Transverse colon (tissue), 4 donors: ENCODE measurements around the gene COL4A1. TPM values are rescaled to one million over a fixed set of nuclear protein-coding genes. Genes with fewer than 3 reads are reported as not detected.

Source experiments
- DNase-seq: peaks from one replicate; pipeline ENCODE4 v3.0.0-alpha.2; 2019
- H3K27ac ChIP-seq, 4 donors: fragments of 200-600 bp; sonication (generic); 2 replicates each; pipeline ENCODE4 v1.5.1; 2016 to 2018; ENCODE audit warnings: inconsistent platforms in 4 of 4
- H3K27me3 ChIP-seq: fragments of 200-600 bp; sonication (generic); 2 replicates; pipeline ENCODE4 v1.5.1; 2017; ENCODE audit warnings: inconsistent platforms
- H3K36me3 ChIP-seq, 4 donors: fragments of 200-600 bp; sonication (generic); 2 replicates each; pipeline ENCODE4 v1.5.1; 2017 to 2019; ENCODE audit warnings: inconsistent platforms in 4 of 4
- H3K4me1 ChIP-seq, 4 donors: fragments of 200-600 bp; sonication (generic); 2 replicates each; pipeline ENCODE4 v1.5.1; 2017 to 2020; ENCODE audit warnings: inconsistent platforms in 4 of 4
- H3K4me3 ChIP-seq, 4 donors: fragments of 200-600 bp; sonication (generic); 1 replicate in 1 of 4; 2 replicates in 3 of 4; pipeline versions ENCODE4 v1.5.1 to v1.6.1; 2017 to 2019; ENCODE audit warnings: inconsistent platforms in 4 of 4
- H3K9me3 ChIP-seq, 2 donors: fragments of 200-600 bp; sonication (generic); 2 replicates each; pipeline ENCODE4 v1.5.1; 2017 to 2019; ENCODE audit warnings: inconsistent platforms in 2 of 2
- EP300 ChIP-seq: sonication (generic); formaldehyde crosslinking; IDR thresholded peaks from one replicate; pipeline ENCODE4 v1.6.1; 2017; ENCODE audit warnings: antibody characterized with exemption, low read depth
- POLR2A ChIP-seq: fragments of 450-650 bp; IDR thresholded peaks from one replicate; pipeline ENCODE4 v1.6.1; 2016; ENCODE audit warnings: antibody characterized with exemption, mild to moderate bottlenecking, moderate library complexity
- POLR2AphosphoS5 ChIP-seq, 3 donors: sonication (generic); formaldehyde crosslinking; IDR thresholded peaks; one replicate each; pipeline ENCODE4 v1.6.1; 2016; ENCODE audit warnings: antibody characterized with exemption in 3 of 3
- WGBS, 2 donors: methylation state at CpG; one replicate each; pipeline ENCODE4 v1.1.5; 2018; ENCODE audit warnings: low coverage in 1 of 2; 5-methylcytosine and 5-hydroxymethylcytosine counted together
- in situ Hi-C, 4 donors: fragments of 200-750 bp; cut with MboI; loops; one replicate each; pipeline versions ENCODE4 v1.15.0 to v1.15.1; 2017; ENCODE audit warnings: low sequenced_read_pairs in 3 of 4, low pct_ligation_motif_present in 1 of 4, low pct_unique_long_range_greater_than_20kb in 1 of 4
- intact Hi-C: fragments of 100-400 bp; cut with DNase I; formaldehyde crosslinking; loops from one replicate; pipeline ENCODE4 v1.15.1; 2023; ENCODE audit warnings: low total_unique reads
- total RNA-seq, 4 donors: library from RNA; depleted of rRNA; stranded (reverse); fragments of >200 nt; gene quantifications; one replicate each; pipeline ENCODE4 v1.1.0, GENCODE V29; 2016
- TF ChIP-seq, protein P1 (sequence below), 5 experiments: fragments of 200-600 bp in 3 of 5; fragments of 450-650 bp in 2 of 5; sonication (generic) in 3 of 5; IDR thresholded peaks; 1 replicate in 2 of 5; 2 replicates in 3 of 5; pipeline ENCODE4 v1.5.1; 2016 to 2017; ENCODE audit warnings: antibody characterized with exemption in 5 of 5, inconsistent platforms in 3 of 5, mild to moderate bottlenecking in 2 of 5, moderate library complexity in 1 of 5

The COL4A1 gene
- total RNA-seq, 4 donors from 2014 or later, result 46.4 to 180 (median 99.2) TPM

GRCh38 chr13:110228936-110229904 lies 77.7 kb downstream of the COL4A1 start:
- in situ Hi-C loops (loop anchor here (10.0 to 25.0 kb wide), 3 partner anchors 176 to 196 kb away; no protein-coding TSS in a partner anchor), intact Hi-C loops (loop anchor here (10.0 kb wide), 1 partner anchor 76 kb away; the partner anchor contains the start of genes COL4A1 and COL4A2)
- 67 to 84% methylated on average over 4 to 15 of the region's 15 CpGs for WGBS, 2 donors
- H3K9me3 ChIP-seq, result no peaks in the 10 kb centered on the region
- peaks cover 0 to 27% (median 12%) of the 10 kb centered on the region in 4 donors for H3K4me1 ChIP-seq
- H3K27ac ChIP-seq, result peak overlapping the region in 3 of 4 donors; percentile 5 to 43 (median 29)
- H3K36me3 ChIP-seq, result no peaks in the 10 kb centered on the region
- DNase-seq, result no peak
- no peaks in the 10 kb centered on the region for H3K27me3 ChIP-seq
- TF ChIP-seq POLR2AphosphoS5 (IDR thresholded peaks at IDR 0.05) (no peak), POLR2A (no peak), EP300 (no peak)
- TF ChIP-seq, protein P1, sequence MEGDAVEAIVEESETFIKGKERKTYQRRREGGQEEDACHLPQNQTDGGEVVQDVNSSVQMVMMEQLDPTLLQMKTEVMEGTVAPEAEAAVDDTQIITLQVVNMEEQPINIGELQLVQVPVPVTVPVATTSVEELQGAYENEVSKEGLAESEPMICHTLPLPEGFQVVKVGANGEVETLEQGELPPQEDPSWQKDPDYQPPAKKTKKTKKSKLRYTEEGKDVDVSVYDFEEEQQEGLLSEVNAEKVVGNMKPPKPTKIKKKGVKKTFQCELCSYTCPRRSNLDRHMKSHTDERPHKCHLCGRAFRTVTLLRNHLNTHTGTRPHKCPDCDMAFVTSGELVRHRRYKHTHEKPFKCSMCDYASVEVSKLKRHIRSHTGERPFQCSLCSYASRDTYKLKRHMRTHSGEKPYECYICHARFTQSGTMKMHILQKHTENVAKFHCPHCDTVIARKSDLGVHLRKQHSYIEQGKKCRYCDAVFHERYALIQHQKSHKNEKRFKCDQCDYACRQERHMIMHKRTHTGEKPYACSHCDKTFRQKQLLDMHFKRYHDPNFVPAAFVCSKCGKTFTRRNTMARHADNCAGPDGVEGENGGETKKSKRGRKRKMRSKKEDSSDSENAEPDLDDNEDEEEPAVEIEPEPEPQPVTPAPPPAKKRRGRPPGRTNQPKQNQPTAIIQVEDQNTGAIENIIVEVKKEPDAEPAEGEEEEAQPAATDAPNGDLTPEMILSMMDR (IDR thresholded peaks at IDR 0.05), result no peak
- no peak overlapping the region for H3K4me3 ChIP-seq

GRCh38 chr13:110227864-110228643 lies 78.9 kb downstream of the COL4A1 start:
- Histone ChIP-seq H3K9me3 (no peaks in the 10 kb centered on the region), H3K36me3 (no peaks in the 10 kb centered on the region), H3K27me3 (no peaks in the 10 kb centered on the region), H3K4me3 (no peak overlapping the region), H3K4me1 (peaks cover 0 to 16% (median 6%) of the 10 kb centered on the region in 4 donors), H3K27ac (peak overlapping the region; percentile 10 to 43 (median 26))
- intact Hi-C loops, result loop anchor here (10.0 kb wide), 1 partner anchor 77 kb away; the partner anchor contains the start of genes COL4A1 and COL4A2
- TF ChIP-seq, protein P1 (IDR thresholded peaks at IDR 0.05), result no peak
- TF ChIP-seq POLR2A (no peak), POLR2AphosphoS5 (IDR thresholded peaks at IDR 0.05) (no peak), EP300 (no peak)
- in situ Hi-C loops, result loop anchor here (10.0 to 25.0 kb wide), 3 partner anchors 177 to 197 kb away; no protein-coding TSS in a partner anchor
- 80 to 88% methylated on average over 1 to 28 of the region's 28 CpGs for WGBS, 2 donors
- no peak for DNase-seq

GRCh38 chr13:110227416-110227815 lies 79.5 kb downstream of the COL4A1 start:
- H3K27ac ChIP-seq, result peak overlapping the region in 3 of 4 donors; percentile 10 to 43 (median 29)
- H3K4me1 ChIP-seq, result peaks cover 0 to 16% (median 5%) of the 10 kb centered on the region in 4 donors
- WGBS, 2 donors, result 73% methylated on average over 3 of the region's 3 CpGs; no CpG with 5 or more reads in 1 of the 2 donors
- no peak for TF ChIP-seq POLR2A
- TF ChIP-seq POLR2AphosphoS5 (IDR thresholded peaks at IDR 0.05), result no peak
- no peak for TF ChIP-seq EP300
- TF ChIP-seq, protein P1 (IDR thresholded peaks at IDR 0.05), result no peak
- in situ Hi-C loops, result loop anchor here (10.0 to 25.0 kb wide), 3 partner anchors 177 to 197 kb away; no protein-coding TSS in a partner anchor
- no peaks in the 10 kb centered on the region for H3K36me3 ChIP-seq
- no peaks in the 10 kb centered on the region for H3K9me3 ChIP-seq
- DNase-seq, result no peak
- intact Hi-C loops, result loop anchor here (10.0 kb wide), 1 partner anchor 77 kb away; the partner anchor contains the start of genes COL4A1 and COL4A2
- no peaks in the 10 kb centered on the region for H3K27me3 ChIP-seq
- H3K4me3 ChIP-seq, result no peak overlapping the region
